ENCODE measurements around the gene PXDC1.

The PXDC1 gene

DNA sequence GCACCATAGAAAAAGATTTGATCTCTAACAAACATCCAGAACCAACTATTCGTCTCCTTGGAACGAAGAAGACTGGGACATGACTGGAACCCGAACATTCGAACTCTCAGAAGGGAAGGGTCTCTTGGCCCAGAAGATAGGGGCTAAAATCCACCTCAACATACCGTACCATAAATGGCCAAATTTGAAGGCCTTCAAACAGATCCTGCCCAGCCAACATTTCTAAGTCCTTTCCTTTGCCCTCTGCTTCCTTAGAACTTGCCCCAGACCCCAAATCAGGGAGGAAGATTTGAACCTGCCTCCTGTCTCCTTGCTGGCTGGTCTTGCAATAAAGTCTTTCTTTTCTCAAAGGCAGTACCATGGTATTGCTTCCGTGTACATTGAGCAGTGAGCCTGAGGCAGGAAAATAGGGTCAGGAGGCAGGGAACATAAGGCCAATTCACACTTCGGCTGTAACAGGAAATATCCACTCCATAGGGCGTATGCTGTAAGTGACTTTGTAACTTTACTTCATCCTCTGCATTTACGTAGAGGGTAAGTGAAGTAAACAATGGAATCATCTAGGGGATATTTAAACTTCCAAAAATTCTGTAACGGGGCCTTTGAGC lies 1.8 kb upstream of the PXDC1 start:
- H3K27me3 ChIP-seq (ENCODE audit: insufficient read depth, low read depth) = no peaks in the 10 kb centered on the region
- H3K4me3 ChIP-seq (IDR thresholded peaks at IDR 0.05; ENCODE audit: insufficient read depth, low read depth, low read length) = no peak overlapping the region
- H4K20me1 ChIP-seq (ENCODE audit: insufficient read depth) = no peaks in the 10 kb centered on the region
- no peaks in the 10 kb centered on the region for H3K4me1 ChIP-seq (ENCODE audit: low read depth, poor library complexity, severe bottlenecking)
- no peak overlapping the region for H3K9ac ChIP-seq
- H3K27ac ChIP-seq = no peak overlapping the region
- no peak overlapping the region for H2AFZ ChIP-seq (ENCODE audit: low read depth)
- no peaks in the 10 kb centered on the region for H3K79me2 ChIP-seq (ENCODE audit: insufficient read depth, low read depth)
- no peak overlapping the region for H3K4me2 ChIP-seq
- H3K36me3 ChIP-seq (ENCODE audit: insufficient read depth) = no peaks in the 10 kb centered on the region
- TF ChIP-seq, protein P1, sequence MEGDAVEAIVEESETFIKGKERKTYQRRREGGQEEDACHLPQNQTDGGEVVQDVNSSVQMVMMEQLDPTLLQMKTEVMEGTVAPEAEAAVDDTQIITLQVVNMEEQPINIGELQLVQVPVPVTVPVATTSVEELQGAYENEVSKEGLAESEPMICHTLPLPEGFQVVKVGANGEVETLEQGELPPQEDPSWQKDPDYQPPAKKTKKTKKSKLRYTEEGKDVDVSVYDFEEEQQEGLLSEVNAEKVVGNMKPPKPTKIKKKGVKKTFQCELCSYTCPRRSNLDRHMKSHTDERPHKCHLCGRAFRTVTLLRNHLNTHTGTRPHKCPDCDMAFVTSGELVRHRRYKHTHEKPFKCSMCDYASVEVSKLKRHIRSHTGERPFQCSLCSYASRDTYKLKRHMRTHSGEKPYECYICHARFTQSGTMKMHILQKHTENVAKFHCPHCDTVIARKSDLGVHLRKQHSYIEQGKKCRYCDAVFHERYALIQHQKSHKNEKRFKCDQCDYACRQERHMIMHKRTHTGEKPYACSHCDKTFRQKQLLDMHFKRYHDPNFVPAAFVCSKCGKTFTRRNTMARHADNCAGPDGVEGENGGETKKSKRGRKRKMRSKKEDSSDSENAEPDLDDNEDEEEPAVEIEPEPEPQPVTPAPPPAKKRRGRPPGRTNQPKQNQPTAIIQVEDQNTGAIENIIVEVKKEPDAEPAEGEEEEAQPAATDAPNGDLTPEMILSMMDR (conservative IDR thresholded peaks at IDR 0.05; ENCODE audit: low read depth, low read length) = no peak

DNA sequence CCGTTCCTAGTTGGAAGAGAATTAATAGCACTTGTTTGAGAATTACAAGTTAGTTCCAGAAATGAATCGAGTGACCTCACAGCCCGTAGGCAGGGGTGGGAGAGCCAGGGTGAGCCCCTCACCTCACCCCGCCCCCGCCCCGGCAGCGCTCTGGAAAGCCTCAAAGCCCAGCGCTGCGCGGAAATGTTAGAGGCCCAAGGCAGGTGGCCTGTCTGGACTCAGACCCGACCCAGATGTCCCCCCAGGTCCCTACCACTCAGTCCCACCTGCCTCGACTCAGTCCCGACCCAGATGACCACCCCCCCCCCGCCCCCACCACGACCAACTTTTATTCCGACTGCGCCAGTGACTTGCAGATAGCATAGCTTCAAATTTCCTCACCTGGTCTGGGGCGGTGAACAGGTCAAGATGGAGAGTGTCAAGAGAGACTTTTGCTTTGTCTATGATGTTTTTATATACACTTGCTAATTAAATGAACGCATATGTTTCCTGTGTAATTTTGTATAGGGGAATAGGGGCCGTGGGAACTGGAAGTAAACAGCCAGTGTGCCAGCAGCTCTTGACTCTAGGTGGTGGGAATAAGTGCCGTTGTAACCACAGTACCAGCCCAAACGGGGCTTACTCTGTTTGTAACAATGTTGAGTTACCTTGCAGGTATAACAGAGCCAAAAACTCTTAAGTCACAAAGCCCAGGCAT lies 1.2 kb upstream of the PXDC1 start:
- Histone ChIP-seq H3K79me2 (ENCODE audit: insufficient read depth, low read depth) (no peaks in the 10 kb centered on the region), H3K27me3 (ENCODE audit: insufficient read depth, low read depth) (no peaks in the 10 kb centered on the region), H3K4me1 (ENCODE audit: low read depth, poor library complexity, severe bottlenecking) (no peaks in the 10 kb centered on the region), H3K27ac (no peak overlapping the region), H3K4me2 (no peak overlapping the region), H3K4me3 (IDR thresholded peaks at IDR 0.05; ENCODE audit: insufficient read depth, low read depth, low read length) (no peak overlapping the region), H2AFZ (ENCODE audit: low read depth) (no peak overlapping the region; the same call in 1 of the 2 replicates), H4K20me1 (ENCODE audit: insufficient read depth) (no peaks in the 10 kb centered on the region), H3K9ac (no peak overlapping the region), H3K36me3 (ENCODE audit: insufficient read depth) (no peaks in the 10 kb centered on the region)
- TF ChIP-seq, protein P1 (conservative IDR thresholded peaks at IDR 0.05; ENCODE audit: low read depth, low read length) = no peak

DNA sequence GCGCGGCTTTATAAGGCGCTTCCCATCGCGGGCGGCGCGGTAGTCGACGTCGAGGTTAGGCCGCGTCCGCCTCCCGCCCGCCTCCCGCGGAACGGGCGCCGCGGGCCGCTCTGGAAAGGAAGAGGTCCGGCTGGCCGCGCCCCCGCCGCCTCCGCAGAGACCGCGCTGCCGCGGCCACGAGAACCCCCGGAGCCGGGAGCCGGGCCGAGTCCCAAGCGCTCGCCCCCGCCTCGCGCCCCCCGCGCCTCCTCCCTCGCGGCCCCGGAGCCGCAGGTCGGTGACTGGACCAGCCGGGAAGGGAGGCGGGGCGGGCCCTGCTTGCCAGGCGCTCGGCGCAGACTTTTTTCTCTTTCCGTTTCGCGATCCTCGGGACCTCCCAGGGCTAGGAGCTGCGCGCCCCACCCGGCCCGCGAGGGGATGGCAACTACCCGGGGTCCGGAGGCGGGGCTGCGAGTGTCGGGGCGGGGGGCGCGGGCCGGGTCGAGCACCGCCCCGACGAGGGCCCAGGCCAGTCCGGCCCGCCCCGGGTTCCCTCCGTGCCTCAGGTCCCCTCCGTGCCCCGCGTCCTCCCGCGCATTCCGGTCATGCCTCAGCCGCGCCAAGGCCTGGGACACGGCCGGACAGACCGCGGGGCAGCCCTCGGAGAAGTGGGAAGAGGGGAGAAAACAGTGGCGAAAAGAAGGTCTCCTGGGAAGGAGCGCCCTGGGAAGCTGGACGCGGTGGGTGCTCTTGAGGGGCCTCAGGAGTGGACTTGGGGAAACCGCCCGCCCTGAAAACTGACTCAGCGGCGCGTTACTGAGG lies 417 bp upstream of the PXDC1 start:
- Histone ChIP-seq H3K27ac (no peak overlapping the region), H3K4me1 (ENCODE audit: low read depth, poor library complexity, severe bottlenecking) (no peaks in the 10 kb centered on the region), H3K27me3 (ENCODE audit: insufficient read depth, low read depth) (no peaks in the 10 kb centered on the region), H3K9ac (no peak overlapping the region), H3K4me3 (IDR thresholded peaks at IDR 0.05; ENCODE audit: insufficient read depth, low read depth, low read length) (no peak overlapping the region), H3K36me3 (ENCODE audit: insufficient read depth) (no peaks in the 10 kb centered on the region), H3K79me2 (ENCODE audit: insufficient read depth, low read depth) (no peaks in the 10 kb centered on the region), H3K4me2 (no peak overlapping the region), H4K20me1 (ENCODE audit: insufficient read depth) (no peaks in the 10 kb centered on the region), H2AFZ (ENCODE audit: low read depth) (peak overlapping the region; percentile 57)
- TF ChIP-seq, protein P1 (conservative IDR thresholded peaks at IDR 0.05; ENCODE audit: low read depth, low read length) = no peak

DNA sequence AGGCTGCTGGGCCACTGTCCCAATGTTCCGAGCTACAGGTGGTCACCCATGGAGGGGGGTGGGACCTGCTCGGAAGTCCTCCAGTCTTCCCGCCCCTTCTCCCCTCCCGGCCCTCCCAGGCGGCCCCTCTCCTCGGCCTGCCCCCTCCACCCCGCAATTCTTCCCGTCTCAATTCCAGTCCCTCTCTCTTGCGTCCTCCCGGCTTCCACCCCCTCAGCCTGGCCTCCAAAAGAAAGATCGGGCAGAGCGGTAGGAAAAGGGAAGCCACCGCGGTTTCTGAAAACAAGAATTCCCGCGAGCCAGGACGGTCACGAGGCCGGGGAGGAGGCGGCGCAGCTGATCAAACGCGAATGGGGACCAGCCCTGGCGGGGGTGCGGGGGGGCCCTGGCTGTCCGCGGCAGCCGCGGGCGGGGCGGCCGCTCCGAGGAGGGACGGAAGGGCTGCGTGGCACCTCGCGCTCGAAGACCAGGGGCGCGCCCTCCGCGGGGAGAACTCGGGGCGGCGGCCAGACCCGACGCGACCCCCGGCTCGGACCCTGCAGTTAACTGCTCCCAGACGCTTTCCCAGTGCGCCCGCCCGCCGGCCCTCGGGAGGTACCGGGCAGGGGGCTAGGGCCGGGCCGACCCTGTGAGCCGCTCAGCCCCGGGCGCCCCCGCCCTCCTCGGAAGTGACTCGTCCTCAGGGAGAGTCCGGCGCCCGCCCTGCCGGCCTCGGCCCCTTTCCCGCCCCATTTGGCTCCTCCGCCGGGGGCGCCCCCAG lies 1.0 kb downstream of the PXDC1 start:
- H3K79me2 ChIP-seq (ENCODE audit: insufficient read depth, low read depth) = no peaks in the 10 kb centered on the region
- H3K36me3 ChIP-seq (ENCODE audit: insufficient read depth) = no peaks in the 10 kb centered on the region
- TF ChIP-seq, protein P1 (conservative IDR thresholded peaks at IDR 0.05; ENCODE audit: low read depth, low read length) = no peak
- no peak overlapping the region for H3K4me3 ChIP-seq (IDR thresholded peaks at IDR 0.05; ENCODE audit: insufficient read depth, low read depth, low read length)
- H3K27me3 ChIP-seq (ENCODE audit: insufficient read depth, low read depth) = no peaks in the 10 kb centered on the region
- H2AFZ ChIP-seq (ENCODE audit: low read depth) = no peak overlapping the region
- H4K20me1 ChIP-seq (ENCODE audit: insufficient read depth) = no peaks in the 10 kb centered on the region
- H3K4me1 ChIP-seq (ENCODE audit: low read depth, poor library complexity, severe bottlenecking) = no peaks in the 10 kb centered on the region
- no peak overlapping the region for H3K27ac ChIP-seq
- no peak overlapping the region for H3K4me2 ChIP-seq
- no peak overlapping the region for H3K9ac ChIP-seq

Measured in KMS-11 (cell line).